ENCODE data around the gene DEFB128.
"Not testable (repeated sequence)": the region's sequence is repeated elsewhere in the genome, so short reads cannot be mapped to it uniquely, and the experiment has no call there.

Gene DEFB128

GRCh38 chr20:189611-190010 lies at the start of gene DEFB128:
Gene DEFB128, minus strand, starts transcription at chr20:189711. Its CDS starts 88 bp downstream, at chr20:189623.
- DNase-seq (ENCODE audit: low spot score), result no peak

- no peak for DNase-seq (ENCODE audit: low spot score)
These were observed 48.4 kb upstream of the DEFB128 start for GRCh38 chr20:237929-238328.

GRCh38 chr20:237489-237888 lies 48.0 kb upstream of the DEFB128 start:
- no peak for DNase-seq (ENCODE audit: low spot score)

- no peak for DNase-seq (ENCODE audit: low spot score)
These were observed 46.4 kb upstream of the DEFB128 start for GRCh38 chr20:235891-236290.

- DNase-seq (ENCODE audit: low spot score), result no peak
These were observed 38.1 kb upstream of the DEFB128 start for GRCh38 chr20:227439-228105.

GRCh38 chr20:226958-227357 lies 37.4 kb upstream of the DEFB128 start, which contains the start of gene DEFB129:
Gene DEFB129, plus strand, starts transcription at chr20:227258. Its CDS starts 31 bp downstream, at chr20:227289.
- no peak for DNase-seq (ENCODE audit: low spot score)

GRCh38 chr20:225879-226278 lies 36.4 kb upstream of the DEFB128 start:
- not testable (repeated sequence) for DNase-seq (ENCODE audit: low spot score)

GRCh38 chr20:221258-221830 lies 31.8 kb upstream of the DEFB128 start:
- no peak for DNase-seq (ENCODE audit: low spot score)

- DNase-seq (ENCODE audit: low spot score), result peak; percentile 10
These were observed 30.0 kb upstream of the DEFB128 start for GRCh38 chr20:219290-220115.

GRCh38 chr20:217266-217665 lies 27.8 kb upstream of the DEFB128 start:
- no peak for DNase-seq (ENCODE audit: low spot score)

GRCh38 chr20:215796-216195 lies 26.3 kb upstream of the DEFB128 start:
- no peak for DNase-seq (ENCODE audit: low spot score)

- DNase-seq (ENCODE audit: low spot score), result no peak
These were observed 24.9 kb upstream of the DEFB128 start for GRCh38 chr20:214383-214782.

- no peak for DNase-seq (ENCODE audit: low spot score)
These were observed 21.4 kb upstream of the DEFB128 start for GRCh38 chr20:210809-211502.

GRCh38 chr20:208942-209566 lies 19.5 kb upstream of the DEFB128 start:
- peak; percentile 17 for DNase-seq (ENCODE audit: low spot score)

GRCh38 chr20:203630-204029 lies 14.1 kb upstream of the DEFB128 start:
- not testable (repeated sequence) for DNase-seq (ENCODE audit: low spot score)

GRCh38 chr20:199996-200395 lies 10.5 kb upstream of the DEFB128 start:
- no peak for DNase-seq (ENCODE audit: low spot score)

- no peak for DNase-seq (ENCODE audit: low spot score)
These were observed 8.7 kb upstream of the DEFB128 start for GRCh38 chr20:198225-198624.

GRCh38 chr20:187733-188132 lies 1.8 kb downstream of the DEFB128 start:
- DNase-seq (ENCODE audit: low spot score), result no peak

GRCh38 chr20:184288-184687 lies 5.2 kb downstream of the DEFB128 start:
- DNase-seq (ENCODE audit: low spot score), result no peak

GRCh38 chr20:168876-169275 lies 20.6 kb downstream of the DEFB128 start:
- no peak for DNase-seq (ENCODE audit: low spot score)

- no peak for DNase-seq (ENCODE audit: low spot score)
These were observed 24.9 kb downstream of the DEFB128 start for GRCh38 chr20:164618-165017.

GRCh38 chr20:157154-157553 lies 32.4 kb downstream of the DEFB128 start, which contains the start of gene DEFB127:
Gene DEFB127, plus strand, starts transcription at chr20:157454. Its CDS starts 91 bp downstream, at chr20:157545.
- no peak for DNase-seq (ENCODE audit: low spot score)

Data from hepatic stellate cell (primary cell).